HepG2 (cell line): Measurements from ENCODE around the gene SMLR1. TPM values are rescaled to one million over a fixed set of nuclear protein-coding genes. Genes with fewer than 3 reads are reported as not detected.
A peak's percentile ranks its signal among the peaks of the same experiment; 100 is the strongest.

ENCODE experiments used
- AFF4 ChIP-seq: sonication (generic); formaldehyde crosslinking; IDR thresholded peaks from 2 replicates; pipeline ENCODE4 v1.4.0; 2020; ENCODE audit warnings: missing genetic modification reagents
- ARNTL ChIP-seq: sonication (generic); formaldehyde crosslinking; IDR thresholded peaks from 2 replicates; pipeline ENCODE4 v1.4.0; 2020; ENCODE audit warnings: mild to moderate bottlenecking, missing genetic modification reagents
- EZH2 ChIP-seq: conservative IDR thresholded peaks from 2 replicates; pipeline ENCODE4 v1.6.1; 2012; ENCODE audit warnings: mild to moderate bottlenecking, low read depth, low read length, moderate library complexity
- FOXA3 ChIP-seq: IDR thresholded peaks from 2 replicates; pipeline ENCODE4 v1.6.1; 2016; ENCODE audit warnings: missing genetic modification reagents, missing compliant biosample characterization
- HDAC1 ChIP-seq: sonication (generic); formaldehyde crosslinking; IDR thresholded peaks from 2 replicates; pipeline ENCODE4 v1.5.1; 2020; ENCODE audit warnings: mild to moderate bottlenecking, missing genetic modification reagents
- HOXA5 ChIP-seq: sonication (generic); formaldehyde crosslinking; IDR thresholded peaks from 2 replicates; pipeline ENCODE4 v1.4.0; 2020; ENCODE audit warnings: missing genetic modification reagents
- MED1 ChIP-seq: sonication (generic); formaldehyde crosslinking; IDR thresholded peaks from 2 replicates; pipeline ENCODE4 v1.4.0; 2020; ENCODE audit warnings: missing genetic modification reagents
- MEIS2 ChIP-seq: sonication (generic); formaldehyde crosslinking; IDR thresholded peaks from 2 replicates; pipeline ENCODE4 v1.9.0; 2021; ENCODE audit warnings: mild to moderate bottlenecking, missing genetic modification reagents
- PITX1 ChIP-seq: sonication (generic); formaldehyde crosslinking; IDR thresholded peaks from 2 replicates; pipeline ENCODE4 v1.5.1; 2020; ENCODE audit warnings: mild to moderate bottlenecking, missing genetic modification reagents
- RARA ChIP-seq: IDR thresholded peaks from 2 replicates; pipeline ENCODE4 v1.6.1; 2016; ENCODE audit warnings: missing genetic modification reagents, missing compliant biosample characterization
- SNAPC4 ChIP-seq: sonication (generic); formaldehyde crosslinking; IDR thresholded peaks from 2 replicates; pipeline ENCODE4 v1.4.0; 2020; ENCODE audit warnings: mild to moderate bottlenecking, missing genetic modification reagents
- SOX6 ChIP-seq, 2 experiments: fragments of 450-650 bp in 1 of 2; sonication (generic) in 1 of 2; formaldehyde crosslinking in 1 of 2; IDR thresholded peaks; 2 replicates each; pipeline versions ENCODE4 v1.4.0 to v1.6.1; 2017 to 2020; ENCODE audit warnings: antibody characterized with exemption in 1 of 2, mild to moderate bottlenecking in 1 of 2, missing genetic modification reagents in 1 of 2
- WIZ ChIP-seq: sonication (generic); formaldehyde crosslinking; IDR thresholded peaks from 2 replicates; pipeline ENCODE4 v1.5.1; 2020; ENCODE audit warnings: mild to moderate bottlenecking, missing genetic modification reagents
- ZFP41 ChIP-seq: sonication (generic); formaldehyde crosslinking; IDR thresholded peaks from 2 replicates; pipeline ENCODE4 v1.4.0; 2020; ENCODE audit warnings: mild to moderate bottlenecking, missing genetic modification reagents, borderline replicate concordance
- ZNF235 ChIP-seq: sonication (generic); formaldehyde crosslinking; IDR thresholded peaks from 2 replicates; pipeline ENCODE4 v1.8.1; 2023; ENCODE audit warnings: mild to moderate bottlenecking, missing genetic modification reagents, borderline replicate concordance
- ZNF431 ChIP-seq: sonication (generic); formaldehyde crosslinking; IDR thresholded peaks from 2 replicates; pipeline ENCODE4 v1.9.0; 2022; ENCODE audit warnings: missing genetic modification reagents, low read depth, mild to moderate bottlenecking, borderline replicate concordance
- ZNF780A ChIP-seq: sonication (generic); formaldehyde crosslinking; IDR thresholded peaks from 2 replicates; pipeline ENCODE4 v1.8.0; 2022; ENCODE audit warnings: mild to moderate bottlenecking, missing genetic modification reagents, moderate library complexity
- ZSCAN31 ChIP-seq: sonication (generic); formaldehyde crosslinking; IDR thresholded peaks from 2 replicates; pipeline ENCODE4 v1.5.0; 2020; ENCODE audit warnings: low read depth, mild to moderate bottlenecking, missing genetic modification reagents
- polyA plus RNA-seq, 8 experiments: library from polyadenylated mRNA; depleted of rRNA in 3 of 8; stranded (reverse) in 7 of 8; unstranded in 1 of 8; fragments of >200 nt; fragmentation: Illumina TruSeq in 4 of 8; extraction: Trizol in 4 of 8; gene quantifications; 2 replicates each; pipeline versions ENCODE4 v1.2.1 to v1.2.3, GENCODE V29; 2011 to 2016; ENCODE audit warnings: low read depth in 4 of 8, missing spikeins in 1 of 8, mixed read lengths in 1 of 8; ENCODE audit not compliant: insufficient read depth in 1 of 8
- total RNA-seq, 5 experiments: library from RNA; depleted of rRNA; stranded (reverse); fragments of >200 nt; fragmentation: Illumina TruSeq; extraction: Trizol; gene quantifications; 2 replicates each; pipeline ENCODE4 v1.2.3, GENCODE V29; 2016; ENCODE audit warnings: low read depth in 1 of 5

SMLR1 gene
- total and polyA plus RNA-seq, 2 of the 13 experiments (the other 11 are each of a cell fraction or from before 2014, with no cell fraction given) = 41.8 to 104 TPM

GRCh38 chr6:130858498-130859160 is 31.4 kb downstream of the SMLR1 start (continued):
- no peak for TF ChIP-seq AFF4 (CRISPR knock-in tag)
- TF ChIP-seq RARA = peak; percentile 15; the same call in 1 of the 2 replicates
- no peak for TF ChIP-seq ZNF780A (CRISPR knock-in tag)
- no peak for TF ChIP-seq ZNF431 (CRISPR knock-in tag)
- TF ChIP-seq HOXA5 (CRISPR knock-in tag) = peak; percentile 99
- TF ChIP-seq MEIS2 (CRISPR knock-in tag) = peak; percentile 91
- peak; percentile 43; the same call in 1 of the 2 replicates for TF ChIP-seq MED1
- TF ChIP-seq FOXA3 = peak; percentile 47
- no peak for TF ChIP-seq ZNF235
- TF ChIP-seq ZFP41 (CRISPR knock-in tag) = no peak
- TF ChIP-seq PITX1 = peak; percentile 47; the same call in 1 of the 2 replicates
- no peak for TF ChIP-seq SOX6 (IDR thresholded peaks at IDR 0.05)
- peak; percentile 43; the same call in 1 of the 2 replicates for TF ChIP-seq SOX6 (CRISPR knock-in tag; IDR thresholded peaks at IDR 0.05)
- no peak for TF ChIP-seq EZH2
- TF ChIP-seq HDAC1 (CRISPR knock-in tag) = peak; percentile 51; the same call in 1 of the 2 replicates
- TF ChIP-seq ARNTL (CRISPR knock-in tag) = 0 out of 2 replicates have a peak, but pooled peaks have one; percentile 34
- no peak for TF ChIP-seq ZSCAN31
- no peak for TF ChIP-seq SNAPC4
- no peak for TF ChIP-seq WIZ (CRISPR knock-in tag)
